HUDEP-2 (cell line): ENCODE measurements around the gene SLC5A12.

ENCODE experiments used
- DNase-seq, 76 experiments: peaks; one replicate each; lab custom pipeline; 2025; ENCODE audit not compliant: unreplicated experiment in 76 of 76; lab: John Stamatoyannopoulos, UW

SLC5A12 gene, protein sequence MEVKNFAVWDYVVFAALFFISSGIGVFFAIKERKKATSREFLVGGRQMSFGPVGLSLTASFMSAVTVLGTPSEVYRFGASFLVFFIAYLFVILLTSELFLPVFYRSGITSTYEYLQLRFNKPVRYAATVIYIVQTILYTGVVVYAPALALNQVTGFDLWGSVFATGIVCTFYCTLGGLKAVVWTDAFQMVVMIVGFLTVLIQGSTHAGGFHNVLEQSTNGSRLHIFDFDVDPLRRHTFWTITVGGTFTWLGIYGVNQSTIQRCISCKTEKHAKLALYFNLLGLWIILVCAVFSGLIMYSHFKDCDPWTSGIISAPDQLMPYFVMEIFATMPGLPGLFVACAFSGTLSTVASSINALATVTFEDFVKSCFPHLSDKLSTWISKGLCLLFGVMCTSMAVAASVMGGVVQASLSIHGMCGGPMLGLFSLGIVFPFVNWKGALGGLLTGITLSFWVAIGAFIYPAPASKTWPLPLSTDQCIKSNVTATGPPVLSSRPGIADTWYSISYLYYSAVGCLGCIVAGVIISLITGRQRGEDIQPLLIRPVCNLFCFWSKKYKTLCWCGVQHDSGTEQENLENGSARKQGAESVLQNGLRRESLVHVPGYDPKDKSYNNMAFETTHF

DNA sequence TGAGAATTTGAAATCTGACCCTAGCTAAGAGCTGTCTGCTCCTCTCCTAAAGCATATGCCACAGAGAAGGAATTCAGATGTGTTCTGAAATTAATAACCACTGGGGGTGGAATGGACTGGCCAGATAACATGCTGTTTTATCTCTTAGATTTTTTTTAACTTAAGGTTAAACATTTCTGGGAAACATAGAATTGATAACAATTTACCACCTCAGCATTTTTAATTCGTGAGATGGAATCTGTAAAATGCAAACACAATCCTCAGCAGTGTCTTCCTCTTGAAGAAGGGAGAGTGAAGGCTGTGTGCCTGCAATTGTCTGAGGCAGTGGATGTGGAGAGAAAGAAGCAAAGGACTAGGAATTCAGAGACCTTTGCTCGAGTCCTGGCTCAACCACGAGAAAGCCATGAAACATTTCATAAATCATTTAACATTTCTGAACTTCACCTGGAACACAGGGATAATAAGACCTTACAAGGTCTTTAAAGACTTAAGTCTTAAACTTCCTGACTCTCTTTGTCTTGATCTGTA lies at the start of gene SLC5A12:
SLC5A12 (minus strand) TSS at position 113 of the 528 bp plus-strand sequence. CDS start 346 bp downstream, outside the sequence.
- DNase-seq: no peak

DNA sequence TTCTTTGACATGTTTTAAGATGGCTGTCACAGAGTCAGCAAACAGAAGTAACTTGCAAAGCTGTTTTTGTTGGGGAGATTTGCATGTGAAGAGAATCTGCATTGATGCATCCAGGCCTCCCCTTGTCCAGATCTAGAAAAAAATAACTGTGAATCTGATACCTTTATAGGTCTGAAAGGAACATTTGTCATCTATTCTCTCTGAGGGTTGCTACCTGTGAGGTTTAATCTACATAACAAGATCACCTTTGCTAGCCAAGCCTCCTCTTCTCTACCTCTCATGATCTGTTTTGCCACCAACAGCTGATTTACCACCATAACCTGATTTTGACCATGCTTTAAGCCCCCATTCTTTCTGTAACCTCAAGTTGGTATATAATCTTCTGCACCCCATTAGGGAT lies 47.2 kb upstream of the SLC5A12 start:
- DNase-seq: no peak

DNA sequence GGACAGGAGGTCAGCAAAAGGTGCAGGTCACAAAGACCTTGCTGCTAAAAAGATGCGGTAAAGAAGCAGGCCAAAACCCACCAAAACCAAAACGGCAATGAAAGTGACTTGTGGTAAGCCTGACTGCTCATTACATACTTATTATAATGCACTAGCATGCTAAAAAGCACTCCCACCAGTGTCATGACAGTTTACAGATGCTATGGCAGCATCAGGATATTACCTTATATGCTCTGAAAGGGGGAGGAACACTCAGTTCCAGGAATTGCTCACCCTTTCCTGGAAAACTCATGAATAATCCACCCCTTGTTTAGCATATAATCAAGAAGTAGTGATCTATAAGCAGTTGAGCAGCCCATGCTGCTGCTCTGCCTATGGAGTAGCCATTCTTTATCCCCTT lies 45.2 kb upstream of the SLC5A12 start:
- DNase-seq: no peak

DNA sequence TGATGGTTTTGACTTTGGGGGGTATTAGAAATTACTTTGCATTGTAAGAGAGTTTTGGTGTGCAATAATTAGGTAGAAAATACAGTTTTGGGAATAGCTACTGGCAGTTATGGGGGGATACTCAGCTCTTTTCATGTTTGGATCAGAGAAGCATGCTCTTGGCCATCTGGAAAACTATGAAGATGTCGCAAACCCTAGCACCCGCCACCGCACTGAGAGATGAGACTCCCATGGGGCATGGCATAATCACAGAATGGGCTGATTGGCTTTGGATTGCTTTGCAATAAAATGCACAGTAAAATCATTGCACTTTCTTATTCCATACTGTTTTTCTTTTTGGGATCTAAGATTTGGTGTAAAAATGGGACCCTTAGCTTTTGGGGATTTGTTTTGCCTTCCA lies 43.5 kb upstream of the SLC5A12 start:
- DNase-seq: no peak

DNA sequence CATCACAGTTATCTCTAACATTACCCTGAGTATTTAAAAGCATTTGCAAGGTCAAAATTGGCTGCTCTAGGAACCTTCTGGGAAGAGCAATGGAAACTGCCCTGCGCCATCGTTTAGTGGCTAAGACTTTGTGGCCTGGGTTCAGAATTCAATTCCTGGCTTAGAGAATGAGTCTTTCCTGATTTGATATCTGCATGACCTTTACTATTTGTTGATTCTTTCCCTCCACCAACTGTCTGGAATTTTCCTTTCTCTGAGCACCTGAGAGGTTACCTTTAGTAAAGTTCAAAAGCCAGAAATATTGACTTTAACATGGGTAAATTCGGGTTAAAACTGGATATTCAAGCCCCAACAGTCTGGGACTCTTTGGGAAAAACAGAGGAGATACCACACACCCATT lies 43.0 kb upstream of the SLC5A12 start:
- no peak for DNase-seq

DNA sequence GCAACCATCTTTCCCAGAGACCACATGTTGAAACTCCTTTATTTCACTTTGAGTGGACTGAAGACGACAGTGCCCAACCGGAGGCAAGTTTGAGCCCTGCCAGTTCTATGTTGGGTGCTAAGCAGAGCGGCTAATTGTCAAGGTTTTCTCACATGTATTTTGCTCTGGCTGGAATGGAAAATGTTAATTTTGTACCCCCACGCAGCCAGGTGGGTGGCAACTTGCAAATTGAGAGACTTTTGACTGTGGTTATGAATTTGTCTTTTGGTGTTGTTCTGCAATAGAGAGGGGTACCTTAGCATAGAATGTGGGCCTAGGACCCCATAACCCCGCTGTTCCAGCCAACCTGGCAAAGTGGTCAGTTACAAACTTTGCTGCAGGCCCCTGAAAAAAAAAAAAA lies 42.5 kb upstream of the SLC5A12 start:
- no peak for DNase-seq

DNA sequence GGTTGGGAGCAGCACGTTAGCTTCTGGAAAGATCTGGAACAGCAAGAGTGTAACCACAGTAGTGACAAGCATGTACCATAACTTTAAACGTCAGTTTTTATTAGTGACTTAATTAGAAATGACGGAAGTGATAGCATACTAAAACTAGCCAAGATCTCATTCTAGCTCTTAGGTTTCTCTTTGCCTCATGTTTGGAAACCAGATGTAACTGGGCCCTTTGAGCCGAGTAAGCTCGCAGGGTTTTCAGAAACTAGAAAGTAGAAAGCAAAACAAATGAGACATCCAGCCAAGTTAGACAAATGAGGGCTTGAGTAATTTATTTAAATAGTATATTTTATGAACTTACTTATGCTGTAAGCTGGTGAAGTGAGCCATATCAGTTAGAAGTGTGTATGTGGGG lies 40.2 kb upstream of the SLC5A12 start:
- DNase-seq: no peak

DNA sequence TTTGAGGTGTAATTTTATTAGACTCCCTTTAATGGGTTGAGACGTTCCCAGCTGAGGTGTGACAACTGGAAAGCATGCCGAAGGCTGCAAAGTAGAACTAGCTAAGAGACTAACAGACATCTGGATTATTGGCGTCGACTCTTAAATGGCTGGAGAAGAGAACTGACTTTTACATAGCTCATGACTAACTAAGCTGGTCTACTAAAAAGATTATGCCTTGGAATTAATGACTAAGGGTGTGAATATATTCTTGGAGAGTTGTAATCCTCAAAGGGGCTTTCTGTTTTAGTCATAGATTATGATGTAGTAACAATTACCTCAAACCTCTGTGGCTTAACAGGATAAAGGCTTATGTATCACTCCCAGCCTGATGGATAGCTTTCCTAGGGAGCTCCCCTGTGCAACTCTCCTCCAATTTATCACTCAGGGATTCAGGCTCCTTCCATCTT lies 39.5 kb upstream of the SLC5A12 start:
- no peak for DNase-seq

DNA sequence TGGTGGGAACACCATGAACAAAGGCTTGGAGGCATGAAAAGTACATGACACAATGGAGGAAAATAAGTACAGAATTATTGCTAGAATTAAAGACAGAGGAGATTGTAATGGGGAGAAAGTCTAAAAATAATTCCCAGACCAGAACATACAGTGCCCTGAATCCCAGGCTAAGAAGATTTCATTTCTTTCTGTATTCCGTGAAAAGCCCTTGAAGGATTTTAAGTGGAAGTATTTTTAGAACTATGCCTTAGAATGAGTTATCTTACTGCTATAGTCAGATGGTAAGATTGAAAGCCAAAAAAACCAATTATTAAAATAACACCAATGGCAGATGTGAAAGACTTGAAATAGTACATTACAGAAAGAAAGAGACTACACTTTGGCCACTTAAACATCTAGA lies 36.1 kb upstream of the SLC5A12 start:
- DNase-seq: no peak

DNA sequence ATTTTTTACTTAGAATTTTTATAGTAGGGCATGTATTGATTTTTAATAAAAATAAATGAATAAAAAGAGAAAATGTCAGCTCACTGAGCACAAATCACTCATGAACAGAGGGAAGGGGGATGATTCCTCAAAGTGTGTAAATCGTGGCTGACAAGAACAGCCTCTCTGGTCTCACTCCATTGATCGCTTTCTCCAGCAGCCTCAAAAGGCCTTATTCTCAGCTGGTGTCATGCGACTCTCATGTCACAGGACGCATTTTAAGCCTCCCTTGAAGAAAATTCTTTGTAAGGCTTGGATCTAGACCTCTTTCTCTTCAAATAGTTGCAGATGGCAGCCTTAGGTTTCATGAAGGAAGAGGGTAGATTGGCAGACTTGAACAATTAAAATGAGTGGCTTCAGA lies 33.9 kb upstream of the SLC5A12 start:
- DNase-seq: no peak

DNA sequence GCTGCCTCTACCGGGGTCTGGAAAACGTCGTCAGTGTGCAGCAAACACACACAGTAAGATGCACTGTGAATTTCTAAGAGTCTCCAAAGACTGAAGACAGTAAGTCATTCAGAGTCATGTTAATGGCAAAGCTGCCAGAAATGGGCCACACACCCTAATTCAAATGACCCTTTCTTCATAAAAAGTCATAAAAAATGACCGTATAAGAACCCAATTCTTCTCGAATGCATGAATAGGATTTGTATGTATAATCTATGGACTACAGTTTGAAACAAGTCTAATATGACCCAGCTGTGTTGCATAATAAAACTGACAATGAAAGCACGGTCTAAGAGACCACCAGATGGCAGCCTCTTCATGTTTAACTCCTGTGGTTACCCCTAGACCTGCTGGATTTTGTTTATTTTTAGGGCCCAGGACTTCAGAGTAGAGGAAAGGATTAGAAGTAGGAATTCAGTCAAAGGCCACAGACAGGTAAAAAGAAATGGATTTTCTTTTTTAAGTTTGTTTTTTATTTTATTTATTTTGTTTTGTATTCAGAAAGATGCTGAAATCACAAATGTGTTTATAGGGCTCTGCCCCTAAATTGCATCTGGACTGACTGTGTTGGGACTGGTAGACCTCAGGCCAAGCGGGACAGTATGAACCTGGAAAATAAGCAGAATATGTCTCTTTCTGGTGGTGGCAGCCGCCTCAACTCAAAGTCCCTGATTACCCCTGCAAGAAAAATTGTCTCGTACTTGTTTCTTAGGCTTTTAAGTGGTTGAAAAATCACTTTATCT lies 32.1 kb upstream of the SLC5A12 start:
- DNase-seq: peak in 15 of 76 experiments; percentile 0 to 27 (median 12)

DNA sequence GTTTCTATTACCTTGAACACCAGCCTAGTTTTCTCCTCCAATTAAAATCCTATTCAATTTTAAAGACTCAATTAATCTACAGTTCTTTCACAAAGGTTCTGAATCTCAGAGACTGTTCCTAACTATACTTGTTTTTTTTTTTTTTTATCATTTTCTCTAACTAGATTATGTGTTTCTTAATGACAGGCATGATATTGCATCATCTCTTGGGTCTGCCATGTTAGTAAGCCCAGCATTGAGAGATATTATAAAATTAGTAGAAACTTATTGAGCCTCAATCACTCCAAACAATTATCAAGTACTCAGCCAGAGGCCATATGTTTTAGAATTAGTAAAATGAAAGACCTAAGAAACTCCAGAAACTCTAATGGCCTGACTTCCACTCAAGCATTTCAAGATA lies 28.1 kb upstream of the SLC5A12 start:
- DNase-seq: no peak

DNA sequence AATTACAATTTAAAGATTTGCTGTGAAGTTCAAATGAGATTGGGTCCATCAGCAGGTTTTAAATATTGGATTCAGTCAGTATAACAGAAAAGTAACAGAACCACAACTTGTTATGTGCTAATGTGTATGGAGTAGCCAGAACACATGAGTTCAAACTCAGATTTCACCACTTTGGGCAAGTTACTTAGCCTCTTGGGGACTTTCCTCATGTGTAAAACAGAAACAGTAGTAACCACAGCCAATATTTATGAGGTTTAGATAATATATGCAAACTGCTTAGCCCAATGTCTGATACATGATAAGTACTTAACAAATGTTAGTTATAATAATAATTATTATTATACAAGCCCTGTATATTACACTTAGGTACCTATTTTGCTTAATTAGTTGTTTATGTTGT lies 21.8 kb upstream of the SLC5A12 start:
- DNase-seq: no peak

DNA sequence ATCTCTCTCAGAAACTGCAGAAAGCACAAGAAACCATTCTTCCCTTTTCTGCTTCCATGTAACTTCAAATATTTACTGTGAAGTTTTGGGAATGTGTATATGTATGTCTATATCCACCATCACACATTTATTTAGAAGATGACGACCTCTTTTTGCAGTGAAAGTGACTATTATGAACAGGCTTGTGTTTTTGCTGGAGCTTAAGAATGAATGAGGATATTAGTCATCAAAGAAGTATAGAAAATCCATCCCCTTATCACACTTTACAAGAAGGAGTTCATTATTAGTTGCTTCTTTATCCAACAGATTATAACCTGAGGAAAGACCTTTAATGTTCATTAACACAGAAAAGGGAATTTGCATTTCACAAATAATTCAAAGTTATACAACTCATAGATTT lies 21.1 kb upstream of the SLC5A12 start:
- no peak for DNase-seq

DNA sequence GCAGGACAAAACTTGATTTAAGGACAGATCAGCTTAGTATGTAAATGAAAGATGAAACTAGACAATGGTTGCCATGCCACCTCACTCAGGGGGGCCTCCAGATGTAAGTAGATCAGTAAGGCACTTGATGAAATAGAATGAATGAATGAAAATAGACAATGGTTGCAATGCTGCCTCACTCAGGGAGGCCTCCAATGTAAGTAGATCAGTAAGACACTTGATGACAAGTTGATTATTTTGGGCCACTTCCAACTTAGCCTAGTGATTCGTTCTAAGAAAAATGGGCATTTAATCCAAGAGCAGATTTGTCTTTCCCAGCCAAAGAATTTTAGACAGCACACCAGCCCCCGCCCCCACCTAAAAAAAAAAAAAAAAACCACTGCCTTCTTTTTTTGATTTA lies 19.2 kb upstream of the SLC5A12 start:
- DNase-seq: no peak

DNA sequence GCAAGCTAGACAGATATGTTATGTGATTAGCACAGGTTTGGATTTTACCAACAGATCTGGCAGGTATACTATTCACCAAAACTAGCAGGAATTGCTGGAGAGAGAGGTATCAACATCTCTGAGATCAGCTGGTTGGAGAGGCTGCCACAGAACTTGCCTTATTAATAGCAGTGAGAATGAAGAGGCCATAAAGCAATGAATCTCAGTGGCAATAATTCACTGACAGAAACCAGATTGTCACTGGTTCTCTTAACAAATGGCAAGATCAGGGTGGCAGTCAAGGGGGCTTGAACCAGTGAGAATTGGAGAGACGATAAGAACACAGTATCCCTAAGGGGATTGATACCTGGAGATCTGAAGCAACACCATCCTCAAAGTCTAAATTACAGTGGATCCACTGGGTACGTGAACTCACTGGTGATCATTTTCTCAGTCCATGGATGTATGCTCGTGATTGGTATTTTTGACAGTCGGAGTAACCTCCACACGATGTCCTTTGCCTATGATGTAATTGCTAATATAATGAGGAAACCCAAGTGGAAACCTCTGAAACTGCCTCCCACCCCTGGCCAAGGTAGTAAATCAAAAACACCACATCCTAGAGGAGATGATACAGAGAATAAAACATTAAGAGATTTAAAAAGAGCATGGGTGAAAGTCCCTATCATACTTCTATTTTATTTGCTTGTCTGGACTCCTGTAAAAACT lies 17.7 kb upstream of the SLC5A12 start:
- no peak for DNase-seq

DNA sequence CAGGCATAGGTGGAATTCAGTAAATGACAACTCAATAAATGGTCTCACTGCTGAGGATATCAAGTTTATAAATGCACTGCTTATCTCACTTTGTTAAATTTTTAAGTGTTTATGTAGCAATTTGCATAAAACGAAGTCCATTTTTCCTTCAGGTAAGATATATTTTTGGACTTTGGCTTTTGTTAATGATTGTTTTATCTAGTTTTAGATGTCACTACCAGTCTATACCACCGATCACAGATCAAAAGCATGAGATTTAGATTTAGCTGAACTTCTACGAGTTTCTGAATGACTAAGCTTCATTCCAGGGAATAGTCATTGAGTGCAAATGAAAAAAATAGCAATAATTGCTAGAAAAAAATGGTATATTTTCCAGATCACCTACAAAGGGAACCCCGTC lies 12.8 kb upstream of the SLC5A12 start:
- DNase-seq: no peak

DNA sequence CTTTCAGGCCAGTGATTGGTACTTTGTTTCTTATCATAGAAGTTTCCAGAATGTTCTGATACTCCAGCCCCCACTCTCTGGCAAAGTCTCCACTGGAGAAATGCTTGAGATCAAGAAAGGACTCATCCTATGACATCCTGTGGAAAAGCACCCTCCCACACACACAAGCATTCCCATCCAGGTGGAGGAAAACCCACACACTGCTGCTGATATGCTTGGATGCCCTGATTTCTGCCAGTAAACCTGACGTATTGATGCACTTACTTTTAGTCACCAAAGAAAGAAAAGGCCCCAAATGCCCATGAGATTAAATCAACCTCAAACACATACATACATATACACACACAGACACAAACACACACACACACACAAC lies 9.2 kb upstream of the SLC5A12 start:
- no peak for DNase-seq

DNA sequence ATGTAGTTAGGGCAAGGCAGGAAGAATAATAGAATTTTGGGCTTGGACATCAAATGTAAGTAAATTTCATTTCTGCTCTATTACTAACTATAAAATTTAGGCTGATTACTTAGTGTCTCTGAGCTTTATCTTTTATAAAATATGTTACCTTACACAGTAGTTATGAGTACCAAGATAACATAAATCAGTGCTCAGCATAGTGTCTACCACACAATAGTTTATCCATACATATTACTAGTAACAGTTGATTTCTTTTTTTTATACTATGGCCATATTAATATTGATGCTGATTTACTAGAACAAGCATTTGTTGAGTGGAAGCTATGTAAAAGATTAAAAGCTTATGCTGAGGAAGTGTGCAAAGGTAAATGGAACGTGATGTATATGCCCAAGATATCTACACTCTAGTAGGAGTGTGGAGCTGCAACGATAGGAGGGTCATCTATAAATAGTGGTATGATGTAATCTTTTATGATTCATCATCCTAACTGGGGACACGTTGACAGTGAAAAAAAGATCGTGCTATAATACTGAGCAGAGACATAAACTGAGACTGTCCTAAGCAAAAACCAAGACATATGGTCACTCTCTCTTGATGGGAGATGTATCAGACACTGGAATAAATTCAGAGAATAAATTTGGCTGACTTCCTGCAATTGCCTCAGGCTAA lies 8.7 kb upstream of the SLC5A12 start:
- DNase-seq: no peak

DNA sequence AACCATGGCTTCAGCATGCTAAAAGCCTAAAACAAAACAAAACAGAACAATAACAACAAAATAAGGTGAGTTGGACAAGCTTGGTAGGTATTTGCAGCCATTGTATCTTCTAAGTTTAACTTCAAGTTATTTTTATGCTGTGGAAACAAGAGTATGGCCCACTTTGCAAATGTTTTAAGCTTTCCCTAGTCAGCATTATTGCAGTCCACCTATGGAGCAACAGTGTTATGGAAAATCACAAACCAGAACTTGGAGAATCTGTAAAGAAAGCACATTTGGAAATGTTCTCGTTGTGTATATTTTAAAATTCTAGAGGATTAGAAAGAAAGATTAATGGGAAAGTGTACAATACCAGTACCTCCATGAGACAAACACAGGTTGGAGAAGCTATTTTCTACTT lies 7.4 kb upstream of the SLC5A12 start:
- no peak for DNase-seq
